ENCODE results near the gene NMUR1.

- TF ChIP-seq POLR2A (IDR thresholded peaks at IDR 0.05; ENCODE audit: low read depth, low read length) = no peak
- no peak for TF ChIP-seq TAF1 (IDR thresholded peaks at IDR 0.05; ENCODE audit: borderline replicate concordance, low read depth, low read length)
- no peak for TF ChIP-seq POLR2AphosphoS5 (IDR thresholded peaks at IDR 0.05; ENCODE audit: low read depth, low read length)
Measured at GRCh38 chr2:231565887-231566594, 35.8 kb upstream of the NMUR1 start.
